Fibroblast of skin of left quadriceps (primary cell): Measurements from ENCODE around the gene TRMO.
A peak's percentile ranks its signal among the peaks of the same experiment; 100 is the strongest.
"Not testable (repeated sequence)": the region's sequence is repeated elsewhere in the genome, so short reads cannot be mapped to it uniquely, and the experiment has no call there.

Source experiments
- DNase-seq, 2 experiments: peaks; one replicate each; pipeline ENCODE4 v3.0.0-alpha.2; 2013; ENCODE audit warnings: low read depth in 2 of 2

The TRMO gene, protein sequence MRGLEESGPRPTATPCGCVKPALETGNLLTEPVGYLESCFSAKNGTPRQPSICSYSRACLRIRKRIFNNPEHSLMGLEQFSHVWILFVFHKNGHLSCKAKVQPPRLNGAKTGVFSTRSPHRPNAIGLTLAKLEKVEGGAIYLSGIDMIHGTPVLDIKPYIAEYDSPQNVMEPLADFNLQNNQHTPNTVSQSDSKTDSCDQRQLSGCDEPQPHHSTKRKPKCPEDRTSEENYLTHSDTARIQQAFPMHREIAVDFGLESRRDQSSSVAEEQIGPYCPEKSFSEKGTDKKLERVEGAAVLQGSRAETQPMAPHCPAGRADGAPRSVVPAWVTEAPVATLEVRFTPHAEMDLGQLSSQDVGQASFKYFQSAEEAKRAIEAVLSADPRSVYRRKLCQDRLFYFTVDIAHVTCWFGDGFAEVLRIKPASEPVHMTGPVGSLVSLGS

DNA sequence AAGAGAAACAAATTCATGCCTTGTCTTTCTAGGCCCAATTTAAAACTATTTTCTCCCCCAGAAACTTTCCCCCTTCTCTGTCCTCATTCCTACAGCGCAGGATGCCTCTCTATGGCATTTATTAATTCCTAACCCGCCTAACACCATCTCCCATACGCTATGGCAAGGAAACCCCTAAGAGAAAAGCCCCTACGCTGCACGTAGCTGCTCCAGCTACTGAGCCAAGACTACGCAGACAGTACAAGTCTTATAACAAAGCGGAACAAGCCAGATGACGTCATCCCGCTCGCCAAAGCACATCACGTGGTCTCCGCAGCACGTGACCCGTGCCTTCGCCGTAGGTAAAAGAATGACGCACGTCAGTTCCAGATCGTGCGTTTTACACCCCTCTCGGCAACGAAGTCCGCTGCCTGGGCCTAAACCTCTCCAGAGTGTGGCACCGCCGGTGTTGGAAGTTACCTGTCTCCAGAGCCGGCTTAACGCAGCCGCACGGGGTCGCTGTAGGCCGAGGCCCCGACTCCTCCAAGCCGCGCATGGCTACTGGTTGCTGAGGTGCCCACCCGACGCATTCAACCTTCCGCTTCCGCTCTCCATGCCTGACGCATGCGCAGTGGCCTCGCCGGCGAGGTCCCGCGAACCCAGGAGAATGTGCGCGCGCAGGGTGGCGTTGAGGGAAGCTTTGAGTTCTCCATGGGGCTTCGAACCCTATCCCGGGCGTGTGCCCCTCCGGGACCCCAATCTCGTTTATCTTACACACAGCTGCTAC is at the start of gene TRMO:
TSS of gene TRMO (minus strand) at position 542 of the 766 bp plus-strand sequence. CDS start at position 535, 7 bp downstream.
- peak; percentile 96 to 97 for DNase-seq

DNA sequence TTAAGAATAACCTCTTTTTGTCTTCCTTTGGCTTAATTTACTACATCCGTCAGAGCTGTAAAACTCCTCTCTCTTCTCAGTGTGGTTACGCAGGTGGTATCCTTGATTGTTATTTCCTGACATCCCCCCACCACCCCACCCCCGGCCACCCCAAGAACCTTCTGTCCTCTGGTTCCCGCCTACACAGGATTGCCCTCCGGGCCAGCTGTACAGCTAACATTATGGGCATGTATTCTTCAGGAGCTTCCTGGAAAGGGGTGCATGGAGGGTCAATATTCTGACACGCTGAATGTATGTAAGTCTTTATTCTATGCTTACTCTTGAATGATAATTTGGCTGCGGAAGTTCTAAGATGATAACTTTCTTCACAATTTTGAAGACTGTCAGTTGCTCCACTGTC is 47.9 kb upstream of the TRMO start:
- DNase-seq: no peak

DNA sequence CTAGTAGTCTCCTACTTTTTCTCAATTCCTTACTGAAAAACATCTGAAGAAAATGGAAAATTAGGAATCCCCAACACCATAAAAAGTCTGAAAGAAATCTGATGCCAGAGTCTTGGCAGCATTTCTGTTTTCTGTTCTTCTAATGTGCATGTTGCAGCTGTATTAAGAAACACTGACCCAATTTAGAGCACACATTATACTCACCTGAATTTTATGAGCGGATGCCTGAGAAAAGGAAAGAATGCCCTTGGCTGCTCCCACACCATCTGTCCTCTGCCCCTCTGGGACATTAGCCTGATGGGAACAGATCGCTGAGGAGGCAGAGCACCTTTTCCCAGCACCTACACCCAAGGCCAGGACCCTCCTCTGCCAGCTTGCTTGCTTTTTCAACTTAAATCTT is 46.7 kb upstream of the TRMO start:
- DNase-seq: no peak

DNA sequence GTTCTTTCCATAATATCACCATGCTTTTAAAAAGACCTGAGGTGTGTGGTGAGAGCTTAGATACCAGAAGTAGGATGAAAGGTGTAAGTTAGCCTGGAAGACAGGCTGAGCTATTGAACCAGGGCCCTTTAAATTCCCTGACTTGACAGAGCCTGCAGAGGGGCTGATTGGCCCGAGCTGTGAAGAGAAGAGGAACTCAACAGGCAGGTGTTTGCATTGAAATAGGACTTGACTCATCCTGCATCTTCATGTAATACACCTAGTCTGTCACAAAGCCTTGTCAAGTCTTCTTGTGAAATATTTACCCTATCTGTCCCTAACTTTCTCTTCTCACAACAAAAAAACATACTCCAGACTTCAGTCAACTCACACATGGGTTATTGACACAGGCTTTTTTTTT is 44.2 kb upstream of the TRMO start:
- DNase-seq: no peak

DNA sequence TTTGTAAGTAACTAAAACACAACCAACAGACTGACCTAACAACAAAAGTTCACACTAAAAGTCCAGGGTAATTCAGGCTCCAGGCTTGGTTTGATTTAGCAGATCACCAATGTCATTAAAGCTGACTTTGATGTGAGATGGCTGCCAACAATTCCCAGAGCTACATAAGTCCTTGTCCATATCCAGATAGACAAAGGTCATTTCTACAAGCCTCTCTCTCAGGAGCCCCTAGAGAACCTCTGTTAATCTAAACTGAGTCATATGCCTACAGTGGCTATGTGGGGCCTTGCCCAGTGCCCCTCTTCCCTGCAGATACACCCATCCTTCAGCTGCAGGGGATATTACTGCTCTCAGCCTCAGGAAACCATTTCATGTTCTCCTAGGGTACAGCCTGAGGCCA is 42.6 kb upstream of the TRMO start:
- DNase-seq: no peak

DNA sequence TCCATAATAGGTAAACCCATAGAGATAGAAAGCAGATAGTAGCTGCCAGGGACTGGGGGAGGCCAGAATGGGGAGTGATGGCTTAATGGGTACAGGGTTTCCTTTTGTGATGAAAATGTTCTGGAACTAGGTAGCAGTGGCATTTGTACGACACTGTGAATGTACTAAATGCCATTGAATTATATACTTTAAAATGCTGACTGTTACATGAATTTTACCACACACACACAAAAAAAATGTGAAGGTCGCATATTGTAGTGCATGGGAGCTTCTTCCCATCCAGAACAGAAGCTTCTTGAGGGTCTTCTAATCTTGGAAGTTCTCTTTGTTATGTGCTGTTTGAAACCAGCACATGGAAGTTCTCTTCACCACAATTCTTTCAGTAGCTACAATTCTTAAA is 40.9 kb upstream of the TRMO start:
- DNase-seq: no peak

DNA sequence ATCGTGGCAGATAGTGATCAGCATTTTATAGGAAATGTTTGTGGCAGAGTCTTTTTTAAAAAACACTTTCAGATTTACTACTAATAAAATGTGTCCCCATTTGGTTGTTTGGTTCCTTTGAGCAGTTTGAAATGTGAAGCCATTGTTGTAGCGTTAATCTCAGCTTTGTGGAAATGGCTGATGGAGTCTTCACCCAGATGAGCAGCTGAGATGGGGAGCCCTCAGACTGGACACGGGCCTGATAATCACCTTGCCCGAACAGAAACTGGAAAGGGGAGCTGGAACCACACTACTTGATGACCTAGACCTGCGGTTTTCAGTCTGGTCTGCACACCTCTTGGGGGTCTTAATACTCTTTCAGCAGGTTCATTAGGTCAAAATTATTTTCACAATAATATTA is 40.3 kb upstream of the TRMO start:
- DNase-seq: no peak

DNA sequence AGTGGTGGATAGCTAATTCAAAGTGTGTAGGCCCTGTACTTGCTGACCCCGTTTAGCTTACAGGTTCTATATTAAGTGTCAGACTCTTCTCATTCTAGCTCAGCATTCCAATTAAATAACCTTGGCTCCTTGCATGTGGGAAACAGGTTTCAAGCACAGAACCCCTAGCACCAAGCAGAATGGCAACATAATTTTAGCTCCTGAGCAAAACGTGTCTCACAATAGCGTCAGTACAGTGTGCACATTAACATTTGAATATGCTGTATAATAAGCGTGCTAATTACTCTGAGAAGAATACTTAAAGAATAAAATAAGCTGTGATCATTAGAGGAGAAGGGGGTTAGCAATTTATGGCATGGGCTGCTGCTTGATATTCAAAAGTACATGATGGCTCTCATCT is 39.8 kb upstream of the TRMO start:
- no peak for DNase-seq

DNA sequence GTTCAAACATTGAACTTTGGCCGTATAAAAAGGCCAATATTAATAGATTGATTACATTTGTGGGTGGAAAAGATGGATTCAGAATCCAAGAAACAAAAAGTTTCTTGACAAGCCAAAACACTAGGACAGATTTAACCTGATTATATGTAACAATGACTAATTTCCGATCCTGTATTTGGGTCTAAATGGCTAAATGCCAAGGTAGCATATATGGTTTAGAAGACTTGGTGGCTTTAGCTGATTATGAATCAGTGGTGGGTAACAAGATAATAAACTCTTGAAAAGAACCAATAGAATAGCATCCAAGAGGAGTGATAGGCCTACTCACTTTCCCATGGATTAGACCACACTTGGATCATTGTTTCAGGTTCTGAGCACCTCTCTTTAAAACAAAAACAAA is 39.1 kb upstream of the TRMO start:
- no peak for DNase-seq

DNA sequence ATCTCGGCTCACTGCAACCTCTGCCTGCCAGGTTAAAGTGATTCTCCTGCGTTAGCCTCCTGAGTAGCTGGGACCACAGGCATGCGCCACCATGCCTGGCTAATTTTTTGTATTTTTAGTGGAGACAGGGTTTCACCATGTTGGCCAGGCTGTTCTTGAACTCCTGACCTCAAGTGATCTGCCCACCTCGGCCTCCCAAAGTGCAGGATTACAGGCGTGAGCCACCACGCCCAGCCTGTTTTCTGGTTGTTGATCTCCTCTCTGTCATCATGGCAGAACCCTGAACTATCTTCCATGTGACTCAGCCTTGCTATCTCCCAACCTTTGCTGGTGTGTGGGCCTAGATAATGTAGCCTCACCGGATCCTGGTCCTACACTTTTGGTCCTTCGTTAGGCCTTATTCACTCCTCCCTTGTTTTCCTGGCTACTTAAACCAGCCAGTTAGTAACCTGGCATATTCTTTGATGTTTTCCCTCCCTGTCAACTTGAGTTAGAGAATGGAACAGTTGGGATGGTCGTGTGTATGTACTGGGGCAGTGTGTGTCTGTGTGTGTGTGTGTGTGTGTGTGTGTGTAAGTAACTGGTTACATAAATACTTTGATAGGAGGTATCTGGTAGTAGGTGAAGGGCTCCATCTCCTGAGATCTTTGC is 38.5 kb upstream of the TRMO start:
- DNase-seq: not testable (repeated sequence)

DNA sequence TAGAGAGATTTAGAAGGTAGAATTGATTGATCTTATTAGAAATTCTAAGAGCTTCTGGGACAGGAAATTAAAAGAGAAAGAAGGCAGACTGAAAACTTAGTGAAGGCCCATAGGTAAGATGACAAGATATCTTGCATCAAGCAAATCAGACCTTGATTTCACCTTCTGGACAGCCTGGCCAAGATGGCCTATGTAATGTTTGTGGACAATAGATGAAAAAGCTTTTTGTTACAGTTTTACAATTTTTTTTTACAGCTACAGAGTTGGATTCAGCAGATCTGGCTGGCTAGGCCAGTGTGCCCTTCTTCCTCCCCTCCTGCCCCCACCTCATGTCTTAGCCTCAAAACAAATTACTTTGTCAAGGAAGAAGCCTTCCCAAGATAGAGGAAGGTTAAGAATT is 37.3 kb upstream of the TRMO start:
- no peak for DNase-seq

DNA sequence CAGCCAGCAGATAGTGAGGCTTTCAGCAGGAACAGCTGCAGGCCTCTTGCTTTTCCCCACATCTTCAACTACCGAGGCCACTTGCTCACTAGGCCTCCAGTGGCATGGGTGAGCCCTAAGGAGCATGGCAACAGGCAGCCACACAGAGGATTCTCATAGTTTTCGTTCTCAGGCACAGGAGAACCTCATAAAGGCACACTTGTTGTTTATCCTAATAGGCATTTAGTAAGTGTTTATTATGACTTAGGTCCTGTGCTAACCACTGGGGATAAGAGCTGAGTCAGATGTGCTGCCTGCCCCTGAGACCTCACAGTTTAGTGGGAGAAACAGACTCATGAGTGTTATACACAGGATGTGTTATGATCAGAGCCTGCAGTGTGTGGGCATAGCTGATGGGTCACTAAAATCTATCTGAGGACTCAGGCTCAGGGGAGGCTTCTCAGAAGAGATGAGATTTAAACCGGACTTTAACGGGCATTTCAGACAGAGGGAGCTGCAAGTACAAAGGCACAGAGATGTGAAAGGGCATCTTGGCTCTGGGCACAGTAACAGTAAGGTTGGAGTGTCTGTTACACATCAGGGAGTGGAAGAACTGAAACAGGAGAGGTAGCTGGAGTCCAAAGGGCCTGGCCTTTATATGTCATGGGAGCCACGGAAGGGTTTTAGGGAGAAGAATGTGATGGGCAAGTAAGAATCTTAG is 36.7 kb upstream of the TRMO start:
- DNase-seq: no peak

DNA sequence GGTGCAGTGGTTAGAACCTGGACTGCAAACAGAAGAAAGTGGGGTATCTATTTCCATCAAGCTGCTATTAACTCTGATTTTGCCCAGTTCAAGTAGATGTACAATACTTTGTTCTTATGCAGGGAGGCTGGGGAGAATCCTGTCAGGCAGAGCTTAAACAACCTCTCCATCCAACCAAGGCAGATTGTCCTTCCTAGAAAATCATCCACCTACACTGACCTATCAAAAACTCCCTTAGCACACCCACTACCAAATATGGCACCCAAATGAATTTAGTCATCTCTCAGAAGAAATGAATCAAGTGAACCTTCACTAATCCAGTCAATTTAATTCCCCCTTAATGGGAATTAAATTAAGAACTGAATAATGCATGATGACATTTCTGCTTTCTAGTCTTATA is 34.0 kb upstream of the TRMO start:
- no peak for DNase-seq

DNA sequence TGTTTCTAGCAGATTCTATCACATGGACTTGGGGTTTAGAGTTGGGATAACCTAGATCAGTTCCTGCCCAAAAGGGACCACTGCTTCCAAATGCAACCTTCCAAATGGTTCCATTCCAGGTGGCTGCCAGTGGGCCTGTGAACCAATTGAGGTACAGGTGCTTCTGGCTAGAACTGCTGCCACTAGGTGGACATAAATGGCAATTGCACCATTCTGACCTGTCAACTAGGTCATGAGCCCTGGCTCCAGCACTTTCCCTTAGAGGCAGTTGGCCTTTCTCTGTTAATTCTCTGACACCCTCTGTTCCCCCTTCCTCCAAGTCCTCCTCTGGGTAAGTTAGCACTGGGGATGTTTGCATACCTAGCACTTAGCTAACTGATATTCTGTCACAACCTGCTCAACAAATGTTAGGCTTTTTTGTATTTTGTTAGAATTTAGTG is 32.3 kb upstream of the TRMO start:
- no peak for DNase-seq

DNA sequence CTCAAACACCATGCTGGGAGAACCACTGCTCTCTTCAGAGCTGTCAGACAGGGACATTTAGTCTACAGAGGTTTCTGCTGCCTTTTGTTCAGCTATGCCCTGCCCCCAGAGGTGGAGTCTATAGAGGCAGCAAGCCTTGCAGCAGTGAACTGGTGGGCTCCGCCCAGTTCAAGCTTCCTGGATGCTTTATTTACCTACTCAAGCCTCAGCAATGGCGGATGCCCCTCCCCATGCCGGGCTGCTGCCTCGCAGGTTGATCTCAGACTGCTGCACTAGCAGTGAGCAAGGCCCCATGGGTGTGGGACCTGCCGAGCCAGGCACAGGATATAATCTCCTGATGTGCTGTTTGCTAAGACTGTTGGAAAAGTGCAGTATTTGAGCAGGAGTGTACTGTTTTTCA is 28.6 kb upstream of the TRMO start:
- DNase-seq: not testable (repeated sequence)

DNA sequence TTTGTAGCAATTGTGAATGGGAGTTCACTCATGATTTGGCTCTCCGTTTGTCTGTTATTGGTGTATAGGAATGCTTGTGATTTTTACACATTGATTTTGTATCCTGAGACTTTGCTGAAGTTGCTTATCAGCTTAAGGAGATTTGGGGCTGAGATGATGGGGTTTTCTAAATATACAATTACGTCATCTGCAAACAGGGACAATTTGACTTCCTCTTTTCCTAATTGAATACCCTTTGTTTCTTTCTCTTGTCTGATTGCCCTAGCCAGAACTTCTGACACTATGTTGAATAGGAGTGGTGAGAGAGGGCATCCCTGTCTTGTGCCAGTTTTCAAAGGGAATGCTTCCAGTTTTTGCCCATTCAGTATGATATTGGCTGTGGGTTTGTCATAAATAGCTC is 24.8 kb upstream of the TRMO start:
- not testable (repeated sequence) for DNase-seq

DNA sequence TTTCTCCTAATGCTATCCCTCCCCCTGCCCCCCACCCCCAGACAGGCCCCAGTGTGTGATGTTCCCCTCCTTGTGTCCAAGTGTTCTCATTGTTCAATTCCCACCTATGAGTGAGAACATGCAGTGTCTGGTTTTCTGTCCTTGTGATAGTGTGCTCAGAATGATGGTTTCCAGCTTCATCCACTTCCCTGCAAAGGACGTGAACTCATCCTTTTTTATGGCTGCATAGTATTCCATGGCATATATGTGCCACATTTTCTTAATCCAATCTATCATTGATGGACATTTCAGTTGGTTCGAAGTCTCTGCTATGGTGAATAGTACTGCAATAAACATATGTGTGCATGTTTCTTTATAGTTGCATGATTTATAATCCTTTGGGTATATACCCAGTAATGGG is 23.2 kb upstream of the TRMO start:
- not testable (repeated sequence) for DNase-seq

DNA sequence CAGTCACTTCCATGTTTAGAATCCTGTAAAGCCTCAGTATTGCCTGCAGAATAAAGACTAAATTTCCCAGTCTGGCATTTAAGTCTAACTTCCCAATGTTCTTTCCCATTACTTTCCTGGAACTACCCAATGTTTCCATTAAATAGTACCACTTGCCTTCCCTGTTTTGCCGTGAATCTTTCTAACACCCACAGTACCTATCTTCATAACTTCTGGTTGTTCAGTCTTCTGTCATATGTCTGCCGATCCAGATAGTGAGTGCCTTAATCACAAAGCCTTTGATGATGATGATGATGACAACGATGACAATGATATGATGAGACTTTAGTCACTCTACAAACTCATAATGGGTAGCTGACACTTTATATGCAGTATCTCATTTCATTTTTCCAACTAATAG is 22.3 kb upstream of the TRMO start:
- DNase-seq: no peak

DNA sequence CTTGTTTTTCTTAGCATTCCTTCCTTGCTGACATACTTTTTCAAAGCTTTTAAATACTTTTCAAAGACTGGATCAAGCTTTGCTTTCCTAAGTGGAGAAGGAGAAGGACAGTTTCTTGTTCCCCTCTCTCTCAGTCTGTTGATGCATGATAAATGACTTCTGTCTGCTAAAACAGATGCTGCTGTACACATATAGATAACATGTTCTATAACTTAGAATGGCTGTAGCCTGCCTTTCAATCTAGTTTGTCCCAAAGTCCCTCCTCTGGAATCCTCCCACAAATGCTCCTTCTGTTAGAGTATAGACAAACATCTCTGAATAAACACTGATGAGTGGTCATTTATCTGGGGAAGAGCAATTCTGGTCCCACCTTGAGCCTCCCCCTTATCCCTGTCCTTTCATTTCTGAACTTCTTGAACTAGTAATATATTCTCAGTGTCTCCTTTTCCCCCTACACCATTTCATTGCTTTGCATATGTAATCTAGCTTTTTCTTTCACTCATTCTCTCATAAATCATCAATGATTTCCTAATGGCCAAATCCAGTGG is 21.1 kb upstream of the TRMO start:
- no peak for DNase-seq

DNA sequence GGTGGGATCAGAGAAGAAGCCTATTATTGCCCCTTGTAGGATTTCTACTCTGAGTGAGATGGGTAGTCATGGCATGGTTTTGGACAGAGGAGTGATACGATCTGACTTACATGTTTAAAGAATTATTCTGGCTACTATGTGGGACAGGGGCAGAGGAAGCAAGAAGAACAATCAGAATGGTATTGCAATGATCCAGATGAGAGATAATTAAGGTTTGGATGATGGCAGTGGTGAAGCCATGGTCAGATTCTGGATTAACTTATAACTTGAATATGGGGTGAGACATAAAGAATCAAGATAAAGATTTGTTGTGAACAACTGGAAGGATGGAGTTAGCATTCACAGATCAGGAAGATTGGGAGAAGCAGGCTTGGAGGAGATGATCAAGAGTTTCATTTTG is 19.0 kb upstream of the TRMO start:
- DNase-seq: no peak

DNA sequence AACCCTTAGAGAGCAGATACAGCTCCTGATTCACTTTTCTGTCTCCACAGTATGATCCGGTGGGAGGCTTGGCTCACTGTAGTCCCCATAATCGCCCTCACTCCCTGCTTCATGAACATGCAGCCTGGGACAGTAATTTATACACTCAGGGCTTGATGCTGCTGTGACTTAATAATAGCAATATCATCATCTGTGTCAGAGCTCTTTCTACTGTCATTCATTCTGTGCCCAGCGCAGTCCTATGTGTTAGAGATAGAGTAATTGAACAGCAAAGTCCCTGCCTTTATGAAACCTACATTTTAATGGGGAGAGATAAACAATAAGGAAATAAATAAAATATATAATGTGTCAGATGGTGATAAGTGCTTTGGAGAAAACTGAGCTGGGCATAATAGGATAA is 18.4 kb upstream of the TRMO start:
- DNase-seq: no peak

DNA sequence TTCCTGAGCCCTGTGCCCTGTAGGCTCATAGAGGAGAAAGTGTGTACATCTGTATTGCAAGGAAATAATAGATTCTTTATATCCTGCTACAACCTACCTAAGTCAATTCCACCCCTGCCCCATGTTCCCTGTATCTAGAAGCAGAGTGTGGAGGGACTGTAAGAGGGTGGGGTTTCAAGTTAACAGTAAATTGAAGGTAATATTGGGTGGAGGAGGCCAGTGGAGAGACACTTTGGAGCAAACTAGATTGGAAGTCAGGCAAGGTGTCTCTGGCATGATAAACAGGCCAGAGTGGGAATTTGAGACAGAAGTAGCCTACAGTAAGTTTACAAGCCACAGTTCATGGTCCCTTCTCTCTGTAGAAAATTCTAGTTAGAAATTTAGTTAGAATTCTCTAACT is 17.9 kb upstream of the TRMO start:
- no peak for DNase-seq
